ENCODE data around the gene PDE8A.
A peak's percentile ranks its signal among the peaks of the same experiment; 100 is the strongest.

The PDE8A gene

GRCh38 chr15:84968301-84968700 is 13.4 kb upstream of the PDE8A start:
- POLR2A ChIA-PET, result no interaction called here
- CTCF ChIA-PET, result no interaction called here

DNA sequence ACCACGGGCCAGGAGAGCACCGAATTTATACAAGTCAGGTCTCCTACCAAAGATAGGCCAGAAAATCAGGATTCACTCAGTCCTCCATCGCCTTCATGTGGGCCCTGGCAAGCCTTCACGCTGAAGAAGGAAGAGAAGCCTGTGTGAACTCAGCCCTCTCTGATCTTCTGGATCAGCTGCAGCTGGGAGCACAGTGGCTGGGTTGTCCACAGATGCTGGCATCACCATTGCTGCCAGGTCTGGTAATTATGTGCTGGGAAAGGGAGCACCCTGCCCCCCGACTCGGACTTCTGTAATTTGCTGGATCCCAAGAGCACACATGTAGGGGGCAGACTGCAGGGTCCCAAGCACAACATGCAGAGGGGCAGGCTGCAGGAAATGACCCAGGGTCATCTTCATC is 12.4 kb upstream of the PDE8A start:
- ChIA-PET CTCF (no interaction called here), POLR2A (no interaction called here)
- no peak for DNase-seq (ENCODE audit: extremely low spot score)
- no peak for TF ChIP-seq CTCF (IDR thresholded peaks at IDR 0.05; ENCODE audit: control extremely low read depth, extremely low read depth, low read depth, missing control alignments)

More at GRCh38 chr15:84968301-84968700, 13.4 kb upstream of the PDE8A start:
- TF ChIP-seq CTCF (IDR thresholded peaks at IDR 0.05; ENCODE audit: control extremely low read depth, extremely low read depth, low read depth, missing control alignments), result no peak
- no peak for DNase-seq (ENCODE audit: extremely low spot score)

GRCh38 chr15:84970843-84971242 is 10.8 kb upstream of the PDE8A start:
- POLR2A ChIA-PET, result no interaction called here
- TF ChIP-seq CTCF (IDR thresholded peaks at IDR 0.05; ENCODE audit: control extremely low read depth, extremely low read depth, low read depth, missing control alignments), result no peak
- CTCF ChIA-PET, result interaction anchor here (1.2 to 1.6 kb wide), 2 partner anchors 9 to 73 kb away, joined by 3 read pairs; no protein-coding TSS in a partner anchor
- no peak for DNase-seq (ENCODE audit: extremely low spot score)

GRCh38 chr15:84973492-84974460 is 7.9 kb upstream of the PDE8A start:
- CTCF ChIA-PET, result interaction anchor here (1.2 to 3.0 kb wide), 5 partner anchors 16 to 403 kb away, joined by 3 to 11 read pairs (median 4); no protein-coding TSS in a partner anchor
- no peak for TF ChIP-seq CTCF (IDR thresholded peaks at IDR 0.05; ENCODE audit: control extremely low read depth, extremely low read depth, low read depth, missing control alignments)
- POLR2A ChIA-PET, result no interaction called here
- DNase-seq (ENCODE audit: extremely low spot score), result no peak

DNA sequence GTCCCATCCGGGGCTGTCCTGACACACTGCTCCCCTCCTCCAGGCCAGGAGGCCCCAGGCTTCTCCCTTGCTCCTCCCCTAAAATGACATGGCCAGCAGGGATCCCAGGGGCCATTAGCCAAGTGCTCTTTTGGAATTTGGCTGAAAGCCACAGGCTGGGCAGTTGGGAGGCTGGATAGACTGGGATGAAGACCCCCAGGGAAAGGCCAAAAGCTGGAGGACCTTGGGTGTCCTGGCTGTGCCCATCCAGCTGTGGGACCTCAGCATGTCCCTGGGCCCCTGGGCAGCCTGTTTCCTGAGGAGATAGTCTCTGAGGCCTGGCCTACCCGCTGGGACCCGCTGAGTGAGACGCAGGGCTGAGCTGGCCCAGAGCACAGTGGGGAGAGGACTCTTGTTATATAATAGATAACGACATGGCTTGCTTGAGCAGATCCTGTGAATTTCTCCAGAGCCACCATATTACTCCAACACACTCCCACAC is 5.7 kb upstream of the PDE8A start:
- POLR2A ChIA-PET, result no interaction called here
- no peak for TF ChIP-seq CTCF (IDR thresholded peaks at IDR 0.05; ENCODE audit: control extremely low read depth, extremely low read depth, low read depth, missing control alignments)
- CTCF ChIA-PET, result interaction anchor here (1.3 to 1.6 kb wide), 2 partner anchors 9 to 24 kb away, joined by 3 to 4 read pairs; no protein-coding TSS in a partner anchor
- no peak for DNase-seq (ENCODE audit: extremely low spot score)

GRCh38 chr15:84976746-84977345 is 4.8 kb upstream of the PDE8A start:
- DNase-seq (ENCODE audit: extremely low spot score), result peak; percentile 47
- TF ChIP-seq CTCF (IDR thresholded peaks at IDR 0.05; ENCODE audit: control extremely low read depth, extremely low read depth, low read depth, missing control alignments), result no peak
- ChIA-PET CTCF (no interaction called here), POLR2A (no interaction called here)
